ENCODE data around the gene PPEF1.
"Not testable (repeated sequence)": the region's sequence is repeated elsewhere in the genome, so short reads cannot be mapped to it uniquely, and the experiment has no call there.

The PPEF1 gene

DNA sequence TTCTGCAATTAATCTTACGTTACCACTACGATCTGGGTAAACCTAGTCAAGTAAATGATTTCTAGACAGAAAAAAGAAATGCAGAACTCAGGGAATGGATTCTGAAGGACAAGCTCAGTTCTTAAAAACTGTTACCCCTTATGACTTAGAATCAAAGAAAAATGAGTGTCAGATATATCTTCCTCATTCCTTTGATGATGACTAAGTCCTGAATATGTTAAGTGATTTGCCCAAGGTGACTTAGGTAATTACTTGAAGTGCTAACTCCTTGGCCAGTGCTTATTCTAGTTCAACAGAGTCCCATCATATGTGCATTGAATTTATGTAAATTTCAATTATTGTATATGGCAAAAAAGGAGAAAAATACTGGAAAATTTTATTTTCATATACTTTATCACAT lies 92.5 kb downstream of the PPEF1 start:
- no peak for FAIRE-seq

DNA sequence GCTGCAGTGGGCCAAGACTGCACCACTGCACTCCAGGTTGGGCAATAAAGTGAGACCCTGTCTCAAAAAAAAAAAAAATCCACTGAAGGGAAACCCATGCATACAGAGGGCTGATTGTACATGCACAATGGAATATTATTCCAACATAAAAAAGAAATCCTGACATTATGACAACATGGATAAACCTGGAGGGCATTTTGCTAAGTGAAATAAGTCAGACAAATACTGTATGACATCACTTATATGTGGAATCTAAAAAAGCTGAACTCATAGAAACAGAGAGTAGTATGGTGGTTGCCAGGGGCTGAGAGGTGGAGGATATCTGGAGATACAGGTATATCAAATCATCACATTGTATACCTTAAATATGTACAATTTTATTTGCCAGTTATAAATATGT lies 102.2 kb downstream of the PPEF1 start:
- no peak for FAIRE-seq

DNA sequence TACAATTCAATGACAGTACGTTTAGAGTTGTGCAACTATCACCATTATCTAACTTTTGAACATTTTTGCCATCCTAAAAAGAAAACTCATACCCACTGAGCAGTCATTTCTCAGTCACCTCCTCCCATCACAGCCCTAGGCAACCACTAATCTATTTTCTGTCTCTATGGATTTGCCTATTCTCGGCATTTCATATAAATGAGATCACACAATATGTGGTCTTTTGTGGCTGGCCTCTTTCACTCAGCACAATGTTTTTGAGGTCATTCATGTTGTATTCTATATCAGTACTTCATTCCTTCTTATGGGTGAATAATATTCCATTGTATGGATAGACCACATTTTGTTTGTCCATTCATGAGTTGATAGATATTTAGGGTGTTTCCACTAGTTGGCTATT lies 103.0 kb downstream of the PPEF1 start:
- FAIRE-seq, result no peak

GRCh38 chrX:18825375-18825774 lies 117.9 kb downstream of the PPEF1 start:
- no peak for FAIRE-seq

- FAIRE-seq, result no peak
Observed at GRCh38 chrX:18828832-18829404, 121.5 kb downstream of the PPEF1 start.

DNA sequence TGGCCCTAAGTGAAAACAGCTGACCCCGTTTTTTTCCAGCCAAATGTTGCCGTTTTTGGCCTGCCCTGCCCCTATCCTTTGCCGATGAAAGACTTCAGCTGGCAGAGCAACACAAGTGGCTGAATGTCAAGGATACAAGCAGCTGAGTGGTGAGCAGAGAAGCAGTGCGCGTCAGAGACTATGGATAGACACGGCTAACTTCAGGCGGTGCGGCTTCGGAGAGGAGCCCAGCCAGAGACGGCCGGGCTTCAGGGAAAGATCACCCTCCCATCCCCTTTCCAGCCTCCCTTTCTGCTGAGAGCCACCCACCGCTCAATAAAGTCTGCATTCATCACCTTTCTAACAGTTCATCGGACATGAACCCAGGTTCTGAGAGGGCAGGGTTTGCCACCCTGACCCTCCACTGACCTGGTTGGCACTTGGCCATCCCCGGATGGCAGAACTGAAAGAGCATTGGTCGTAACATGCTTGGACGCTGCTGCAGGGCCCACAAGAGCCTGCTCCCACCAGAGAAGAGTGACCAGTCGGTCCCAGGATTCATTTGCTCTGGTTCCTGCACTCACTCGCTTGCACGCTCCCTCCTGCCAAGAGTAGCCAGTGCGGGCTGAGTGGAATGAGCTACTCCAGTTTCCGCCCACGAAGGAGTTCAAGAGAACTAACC lies 125.8 kb downstream of the PPEF1 start:
- no peak for FAIRE-seq

DNA sequence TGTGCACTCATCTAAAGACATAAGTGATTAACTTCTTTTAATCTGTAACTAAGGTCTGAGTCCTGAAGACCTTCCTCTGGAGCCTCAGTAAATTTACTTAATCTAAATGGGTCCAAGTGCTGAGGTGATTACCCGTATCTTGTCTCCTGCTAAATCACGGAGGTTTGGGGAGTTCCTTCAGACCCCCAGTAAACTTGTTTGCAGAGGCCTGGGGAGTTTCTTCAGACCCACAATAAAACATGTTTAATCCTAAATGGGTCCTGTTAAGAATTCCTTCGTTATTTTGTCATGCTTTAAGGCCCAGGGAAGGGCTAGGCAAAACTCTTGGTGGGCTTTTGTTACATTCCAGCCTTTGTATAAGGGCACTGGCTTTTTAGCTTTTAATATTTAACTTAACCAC lies 140.5 kb downstream of the PPEF1 start:
- FAIRE-seq, result not testable (repeated sequence)

DNA sequence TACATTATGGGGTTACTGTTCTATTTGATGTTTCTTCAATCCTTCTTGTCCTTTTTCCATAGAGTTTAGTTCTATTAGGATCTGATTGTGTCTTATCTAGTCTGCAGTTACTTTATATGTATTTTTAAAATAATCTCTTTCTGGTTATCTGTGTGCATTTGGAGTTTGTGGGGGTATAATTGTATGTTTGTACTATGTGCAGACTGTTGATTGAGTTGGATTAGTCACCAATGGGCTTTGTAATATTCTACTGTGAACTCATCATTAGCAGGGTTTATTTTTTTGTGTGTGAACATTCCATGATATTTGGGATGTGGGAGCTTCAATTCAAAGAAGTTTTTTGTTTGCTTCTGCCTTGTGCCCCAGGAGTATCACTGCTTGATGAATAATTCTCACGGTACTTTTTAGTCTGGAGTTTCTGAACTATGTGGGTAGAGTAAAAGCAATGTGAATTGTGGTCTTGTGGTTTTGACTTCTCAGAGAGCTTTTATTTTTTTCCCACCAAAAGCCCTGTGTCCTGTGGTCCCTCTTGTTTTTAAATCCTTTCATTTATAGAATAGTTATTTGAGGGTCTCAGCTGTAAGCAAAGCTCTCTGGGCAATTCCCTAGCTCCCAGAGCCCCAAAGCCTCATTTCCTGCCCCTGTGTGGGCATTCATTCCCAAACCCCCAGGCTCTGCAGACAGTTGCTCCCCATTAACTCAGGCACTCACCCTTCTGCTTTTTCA lies 148.6 kb downstream of the PPEF1 start:
- FAIRE-seq, result no peak

GRCh38 chrX:18856645-18856997 lies 149.2 kb downstream of the PPEF1 start:
- no peak for FAIRE-seq

- no peak for FAIRE-seq
Observed at GRCh38 chrX:18861511-18861910, 154.1 kb downstream of the PPEF1 start.

- FAIRE-seq, result no peak
Observed at GRCh38 chrX:18864390-18864920, 157.0 kb downstream of the PPEF1 start.

DNA sequence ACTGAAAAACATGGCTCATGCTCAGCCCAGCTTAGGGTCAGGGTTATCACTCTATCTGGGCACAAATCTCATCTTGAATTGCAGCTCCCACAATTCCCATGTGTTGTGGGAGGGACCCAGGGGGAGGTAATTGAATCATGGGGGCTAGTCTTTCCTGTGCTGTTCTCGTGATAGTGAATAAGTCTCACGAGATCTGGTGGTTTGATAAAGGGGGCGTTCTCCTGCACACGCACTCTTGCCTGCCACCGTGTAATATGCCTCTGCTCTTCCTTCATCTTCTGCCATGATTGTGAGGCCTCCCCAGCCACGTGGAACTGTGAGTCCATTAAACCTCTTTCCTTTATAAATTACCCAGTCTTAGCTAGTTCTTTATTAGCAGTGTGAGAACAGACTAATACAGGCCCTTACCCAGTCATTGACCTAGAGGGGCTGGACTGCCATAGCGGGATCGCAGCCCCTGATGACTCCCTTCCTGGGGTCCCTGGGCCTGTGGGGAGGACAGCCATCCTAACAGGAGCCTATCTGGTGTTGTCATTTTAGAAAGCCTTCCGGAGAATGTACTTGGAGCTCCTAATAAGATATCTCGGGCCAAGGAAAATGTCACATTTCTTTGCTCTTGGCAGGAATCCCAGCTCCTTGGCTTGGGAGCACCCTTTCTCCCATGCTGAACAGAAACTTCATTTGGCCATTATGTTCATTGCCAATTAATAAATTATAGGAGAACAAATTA lies 163.9 kb downstream of the PPEF1 start:
- no peak for FAIRE-seq

- no peak for FAIRE-seq
Observed at GRCh38 chrX:18871970-18872369, 164.5 kb downstream of the PPEF1 start.

DNA sequence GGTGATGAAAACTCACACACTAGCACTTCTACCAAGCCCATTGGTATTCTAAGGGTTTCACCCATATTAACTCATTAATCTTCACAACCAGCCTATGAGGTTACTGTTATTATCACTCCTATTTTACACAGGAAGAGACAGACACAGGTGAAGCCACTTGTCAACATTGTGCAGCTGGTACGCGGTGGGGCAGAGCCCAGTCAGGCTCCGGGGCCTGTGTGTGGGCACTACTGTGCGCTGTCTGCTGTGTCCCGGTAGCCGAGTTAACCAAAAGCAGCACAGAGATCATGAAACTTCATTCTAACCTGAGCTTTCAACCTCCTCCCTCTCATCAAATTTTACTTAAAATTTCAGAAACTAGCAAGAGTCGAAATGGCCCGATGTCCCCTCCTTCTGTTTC lies 165.2 kb downstream of the PPEF1 start:
- no peak for FAIRE-seq

GRCh38 chrX:18873189-18873791 lies 165.8 kb downstream of the PPEF1 start:
- FAIRE-seq, result no peak

GRCh38 chrX:18873836-18874235 lies 166.4 kb downstream of the PPEF1 start:
- no peak for FAIRE-seq

GRCh38 chrX:18874560-18875255 lies 167.3 kb downstream of the PPEF1 start:
- no peak for FAIRE-seq

DNA sequence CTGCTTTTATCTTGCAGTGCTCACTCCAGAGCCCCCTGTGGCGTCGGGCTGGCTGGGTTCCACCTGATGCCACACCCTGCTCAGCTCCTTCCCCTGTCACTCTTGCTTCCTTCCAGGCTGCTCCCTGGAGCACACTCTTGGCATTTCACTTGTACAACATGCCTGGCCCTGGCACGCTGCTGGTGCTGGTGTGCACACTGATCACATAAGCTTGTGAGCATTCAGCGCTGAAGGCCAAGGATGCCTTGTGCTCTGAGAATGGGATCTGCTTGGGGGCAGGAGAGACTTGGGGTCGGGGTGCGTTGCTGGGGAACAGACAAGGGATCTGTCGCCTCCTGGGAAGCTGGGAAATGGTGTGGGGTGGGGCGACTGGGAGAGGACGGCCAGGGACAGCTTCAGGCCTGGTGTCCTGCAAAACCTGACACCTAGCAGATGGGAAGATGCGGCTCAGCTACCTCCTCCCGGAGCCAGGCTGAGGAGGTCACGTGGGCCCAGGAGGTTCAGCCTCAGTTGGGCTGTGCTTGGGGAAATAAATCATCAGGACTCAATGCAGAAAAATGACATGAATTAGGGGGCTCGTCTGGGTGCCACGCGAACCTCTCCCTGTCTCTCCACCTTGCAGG lies 167.9 kb downstream of the PPEF1 start:
- no peak for FAIRE-seq

GRCh38 chrX:18877469-18877868 lies 170.0 kb downstream of the PPEF1 start:
- no peak for FAIRE-seq
